Activated effector memory CD4-positive, alpha-beta T cell treated with Interleukin-2 at 50 U/mL for 16 hours (primary cell): ENCODE results near the gene NES.

Experiments used
- DNase-seq: peaks from one replicate; pipeline ENCODE4 v3.0.0-alpha.2; 2020

Gene NES, protein sequence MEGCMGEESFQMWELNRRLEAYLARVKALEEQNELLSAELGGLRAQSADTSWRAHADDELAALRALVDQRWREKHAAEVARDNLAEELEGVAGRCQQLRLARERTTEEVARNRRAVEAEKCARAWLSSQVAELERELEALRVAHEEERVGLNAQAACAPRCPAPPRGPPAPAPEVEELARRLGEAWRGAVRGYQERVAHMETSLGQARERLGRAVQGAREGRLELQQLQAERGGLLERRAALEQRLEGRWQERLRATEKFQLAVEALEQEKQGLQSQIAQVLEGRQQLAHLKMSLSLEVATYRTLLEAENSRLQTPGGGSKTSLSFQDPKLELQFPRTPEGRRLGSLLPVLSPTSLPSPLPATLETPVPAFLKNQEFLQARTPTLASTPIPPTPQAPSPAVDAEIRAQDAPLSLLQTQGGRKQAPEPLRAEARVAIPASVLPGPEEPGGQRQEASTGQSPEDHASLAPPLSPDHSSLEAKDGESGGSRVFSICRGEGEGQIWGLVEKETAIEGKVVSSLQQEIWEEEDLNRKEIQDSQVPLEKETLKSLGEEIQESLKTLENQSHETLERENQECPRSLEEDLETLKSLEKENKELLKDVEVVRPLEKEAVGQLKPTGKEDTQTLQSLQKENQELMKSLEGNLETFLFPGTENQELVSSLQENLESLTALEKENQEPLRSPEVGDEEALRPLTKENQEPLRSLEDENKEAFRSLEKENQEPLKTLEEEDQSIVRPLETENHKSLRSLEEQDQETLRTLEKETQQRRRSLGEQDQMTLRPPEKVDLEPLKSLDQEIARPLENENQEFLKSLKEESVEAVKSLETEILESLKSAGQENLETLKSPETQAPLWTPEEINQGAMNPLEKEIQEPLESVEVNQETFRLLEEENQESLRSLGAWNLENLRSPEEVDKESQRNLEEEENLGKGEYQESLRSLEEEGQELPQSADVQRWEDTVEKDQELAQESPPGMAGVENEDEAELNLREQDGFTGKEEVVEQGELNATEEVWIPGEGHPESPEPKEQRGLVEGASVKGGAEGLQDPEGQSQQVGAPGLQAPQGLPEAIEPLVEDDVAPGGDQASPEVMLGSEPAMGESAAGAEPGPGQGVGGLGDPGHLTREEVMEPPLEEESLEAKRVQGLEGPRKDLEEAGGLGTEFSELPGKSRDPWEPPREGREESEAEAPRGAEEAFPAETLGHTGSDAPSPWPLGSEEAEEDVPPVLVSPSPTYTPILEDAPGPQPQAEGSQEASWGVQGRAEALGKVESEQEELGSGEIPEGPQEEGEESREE (N-terminal part only)

GRCh38 chr1:156676820-156677615 is at the start of gene NES:
Gene NES, minus strand, starts transcription at chr1:156677407. Its CDS starts 143 bp downstream, at chr1:156677264.
- DNase-seq, result no peak

- DNase-seq, result no peak
These were observed 49.5 kb upstream of the NES start for GRCh38 chr1:156726549-156727226.

DNA sequence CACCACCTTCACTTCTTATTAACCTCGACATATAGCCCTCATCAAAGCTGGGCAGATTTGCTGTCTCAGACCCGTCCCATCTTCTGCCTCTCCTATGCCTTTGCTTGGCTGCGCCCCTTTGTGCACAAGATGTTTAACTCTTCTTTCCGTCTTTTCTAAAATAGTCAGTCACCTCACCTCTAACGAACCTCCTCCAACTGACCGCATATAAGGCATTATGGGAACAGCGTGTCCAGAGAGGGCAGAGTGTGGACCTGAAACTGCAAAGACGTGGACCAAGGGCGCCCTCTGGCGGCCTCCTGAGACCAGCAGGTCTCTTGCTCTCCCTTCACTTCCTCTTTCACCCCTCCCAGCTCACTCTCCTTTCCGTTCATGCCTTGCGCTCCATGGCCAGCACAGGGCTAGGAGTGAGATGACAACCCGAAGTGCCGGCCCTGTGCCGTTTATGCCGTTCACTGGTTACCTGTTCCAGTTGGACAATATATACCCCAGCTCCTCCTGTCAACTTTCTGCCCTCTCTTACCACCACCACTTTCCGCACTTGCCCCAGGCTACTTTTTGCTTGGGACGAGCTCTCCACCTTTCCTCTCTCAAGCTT is 48.6 kb upstream of the NES start:
- DNase-seq, result peak; percentile 64

DNA sequence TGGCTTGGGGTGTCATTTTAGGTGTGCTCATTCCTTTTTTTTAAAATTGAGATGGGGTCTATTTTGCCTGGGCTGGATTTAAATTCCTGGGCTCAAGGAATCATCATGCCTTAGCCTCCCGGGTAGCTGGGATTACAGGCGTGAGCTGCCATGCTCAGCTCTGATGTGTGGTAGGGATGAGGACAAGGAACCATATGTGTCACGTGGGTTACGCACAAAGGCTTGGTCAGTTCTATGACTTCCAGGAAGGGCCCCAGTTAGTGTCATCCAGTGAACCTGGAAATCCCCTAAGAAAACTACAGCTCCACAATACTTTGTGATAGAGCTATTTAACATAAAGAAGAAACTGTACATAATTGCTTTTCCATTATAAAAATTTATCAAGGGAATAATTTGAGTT is 44.3 kb upstream of the NES start:
- no peak for DNase-seq

- DNase-seq, result no peak
These were observed 43.9 kb upstream of the NES start for GRCh38 chr1:156721131-156721530.

DNA sequence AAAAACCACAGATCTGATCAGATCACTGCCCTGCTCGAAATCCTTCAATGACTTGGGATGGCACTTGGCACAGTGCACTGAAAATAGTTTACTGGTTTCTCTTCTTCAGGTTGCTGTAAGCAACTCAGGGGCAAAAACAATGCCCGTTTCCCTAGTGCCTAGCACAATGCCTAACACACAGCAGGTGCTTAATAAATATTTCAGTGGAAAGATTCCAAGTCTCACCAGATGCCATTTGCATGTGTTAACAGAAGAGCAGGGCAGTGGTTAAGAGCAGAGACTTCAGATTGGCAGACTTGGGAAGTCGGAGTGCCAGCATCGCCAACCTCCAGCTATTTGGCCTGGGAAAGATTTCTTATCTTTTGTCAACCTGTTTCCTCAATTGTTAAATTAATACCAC is 40.1 kb upstream of the NES start:
- DNase-seq, result no peak

GRCh38 chr1:156714830-156715229 is 37.6 kb upstream of the NES start:
- no peak for DNase-seq

DNA sequence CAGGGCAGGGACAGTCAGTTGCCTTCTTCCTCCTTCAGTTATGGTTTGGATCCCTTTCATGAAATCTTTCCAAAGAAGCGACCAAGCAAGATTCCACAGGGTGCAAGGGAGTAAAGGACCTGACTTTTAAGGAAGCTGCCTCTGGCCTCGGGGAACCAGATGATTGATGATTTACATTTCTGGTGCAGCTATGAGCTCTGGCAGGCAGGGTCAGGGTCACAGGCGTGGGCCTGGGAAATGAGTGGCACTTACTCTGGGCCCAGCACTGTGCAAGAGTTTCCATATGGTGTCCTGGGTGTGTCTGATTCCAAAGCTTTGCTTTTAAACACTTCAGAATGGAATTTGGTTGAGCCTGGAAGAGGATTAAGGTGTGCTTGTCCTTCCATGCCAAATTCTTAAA is 35.4 kb upstream of the NES start:
- no peak for DNase-seq

GRCh38 chr1:156711011-156711817 is 34.0 kb upstream of the NES start:
- DNase-seq, result no peak

- DNase-seq, result no peak
These were observed 32.7 kb upstream of the NES start for GRCh38 chr1:156709757-156710489.

GRCh38 chr1:156709031-156709430 is 31.8 kb upstream of the NES start:
- no peak for DNase-seq

- no peak for DNase-seq
These were observed 31.0 kb upstream of the NES start for GRCh38 chr1:156708218-156708661.

- DNase-seq, result no peak
These were observed 30.4 kb upstream of the NES start for GRCh38 chr1:156707417-156708217.

DNA sequence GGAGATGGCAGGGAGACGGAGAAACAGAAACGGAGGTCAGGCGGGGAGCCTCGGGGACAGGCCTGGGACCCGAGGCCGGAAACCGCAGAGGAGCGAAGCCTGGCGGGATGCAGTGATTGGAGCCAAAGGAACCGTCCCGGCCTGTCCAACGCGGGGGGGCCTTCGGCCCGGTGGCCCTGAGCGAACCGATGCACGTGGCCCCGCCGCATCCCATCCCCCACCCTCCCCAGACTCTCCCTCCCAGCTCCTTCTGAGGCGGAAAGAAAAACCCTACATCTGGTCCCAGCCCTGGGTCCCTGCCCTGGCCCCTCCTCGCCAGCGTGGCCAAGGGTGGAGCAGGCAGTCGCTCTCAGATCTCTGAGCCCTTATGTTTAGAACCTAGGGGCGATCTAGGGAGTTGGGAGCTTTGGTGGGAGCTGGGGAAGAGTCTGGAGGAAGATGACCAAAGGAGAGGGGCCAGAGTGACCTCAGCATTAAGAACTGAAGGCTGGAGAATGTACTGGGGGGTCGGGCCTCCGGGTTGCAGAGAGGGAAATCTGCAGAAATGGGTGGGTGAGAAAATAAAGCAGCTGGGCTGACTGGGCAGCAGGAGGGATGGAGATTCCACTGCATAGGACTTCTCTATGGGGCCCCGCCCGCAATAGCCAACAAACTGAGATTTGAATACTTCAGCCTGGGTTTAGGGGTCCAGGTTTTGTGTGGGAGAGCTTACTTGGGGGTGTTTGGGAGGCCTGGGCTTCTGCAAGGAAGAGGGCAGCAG is 29.6 kb upstream of the NES start:
- DNase-seq, result no peak

DNA sequence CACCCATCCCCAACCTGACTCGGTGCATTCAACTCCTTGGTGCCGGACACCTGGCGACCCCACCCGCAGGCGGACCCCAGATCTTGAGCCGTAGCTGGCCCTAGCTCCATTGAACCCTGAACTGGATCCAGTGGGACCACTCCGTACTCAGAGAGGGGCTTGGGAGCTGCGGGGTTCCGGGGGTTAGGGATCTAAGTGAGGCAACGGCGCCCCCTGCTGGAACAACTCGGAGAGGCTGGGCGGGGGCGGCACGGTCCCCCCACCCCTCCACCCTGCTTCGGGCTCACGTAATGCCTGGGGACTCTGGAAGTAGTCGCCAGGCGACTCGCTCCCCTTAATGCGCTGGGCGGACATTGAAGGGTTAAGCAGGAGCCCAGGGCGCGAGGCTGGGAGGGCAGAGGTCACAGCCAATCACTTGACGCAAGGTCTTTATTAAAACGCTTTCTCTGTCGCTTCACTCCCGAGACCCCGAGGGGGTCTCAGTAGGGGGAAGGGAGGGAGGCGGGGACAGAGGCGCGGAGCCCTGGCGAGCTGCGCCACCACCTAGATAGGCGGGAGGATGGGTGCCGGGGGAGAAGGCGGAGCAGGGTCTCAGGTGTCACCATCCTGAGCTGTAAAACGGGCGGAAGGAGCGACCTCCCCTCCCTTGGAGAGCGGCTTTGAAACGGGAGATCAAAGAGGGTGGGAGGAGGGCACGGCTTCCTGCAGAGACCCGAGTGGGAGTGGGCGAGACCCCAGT is 28.9 kb upstream of the NES start:
- DNase-seq, result peak; percentile 44

DNA sequence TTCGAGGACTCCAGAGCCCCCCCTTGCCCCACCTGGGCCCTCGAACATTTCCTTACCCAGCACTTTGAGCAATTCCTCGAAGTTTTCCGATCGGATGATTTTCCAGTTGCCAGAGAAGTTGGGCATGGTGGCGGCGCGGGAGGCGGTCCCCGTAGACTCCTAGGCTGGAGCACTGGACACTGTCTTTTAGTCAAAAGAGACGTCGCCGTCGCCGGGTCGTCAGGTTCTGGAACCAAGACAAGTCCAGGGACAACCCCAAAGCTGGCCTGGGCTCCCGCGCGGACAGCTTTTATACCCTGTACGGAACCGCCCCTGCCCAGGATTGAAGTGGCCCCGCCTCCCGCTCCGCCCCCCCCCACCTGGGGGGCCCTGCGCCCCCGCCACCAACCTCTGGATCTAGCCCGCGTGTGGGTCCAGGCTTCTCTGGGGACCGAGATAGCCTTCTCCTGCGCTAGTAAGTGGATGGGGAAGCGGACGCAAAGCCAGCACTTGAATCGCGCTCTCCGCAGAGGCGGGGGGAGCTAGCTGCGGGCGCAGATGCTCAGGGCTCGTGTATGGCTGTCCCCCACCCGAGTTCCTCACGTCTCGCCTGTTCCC is 28.2 kb upstream of the NES start, which contains the start of gene CRABP2:
CRABP2 (minus strand) TSS at position 263 of the 597 bp plus-strand sequence; CDS start at position 126, 137 bp downstream.
- peak; percentile 4 for DNase-seq

GRCh38 chr1:156704930-156705320 is 27.7 kb upstream of the NES start:
- DNase-seq, result no peak
